ENCODE results near the gene ZNF521.

DNA sequence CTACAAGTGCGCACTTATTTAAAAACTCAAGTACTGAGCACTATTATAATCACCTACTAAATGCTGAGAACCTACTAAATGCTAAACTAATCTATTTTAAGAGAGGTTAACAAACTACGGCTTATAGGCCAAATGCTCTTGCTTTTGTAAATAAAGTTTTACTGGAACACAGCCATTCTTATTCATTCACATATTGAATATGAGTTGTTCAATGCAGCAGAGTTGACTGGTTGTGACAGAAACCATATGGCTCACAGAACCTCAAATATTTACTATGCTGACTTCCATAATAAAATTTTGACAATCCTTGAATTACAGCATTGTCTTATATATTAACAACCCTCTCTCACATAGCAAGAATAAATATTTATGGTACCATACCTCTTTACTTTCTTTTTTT lies 103.2 kb downstream of the ZNF521 start:
- TF ChIP-seq CTCF (conservative IDR thresholded peaks at IDR 0.05) (no peak), EZH2 (IDR thresholded peaks at IDR 0.05; ENCODE audit: low read depth) (no peak)

Measured in PC-9 (cell line).